Non-pigmented ciliary epithelial cell (primary cell): ENCODE measurements around the gene HEXIM1.

ENCODE experiments used
- DNase-seq: peaks from one replicate; pipeline ENCODE4 v3.0.0-alpha.2; 2010; ENCODE audit warnings: low read depth

Gene HEXIM1

DNA sequence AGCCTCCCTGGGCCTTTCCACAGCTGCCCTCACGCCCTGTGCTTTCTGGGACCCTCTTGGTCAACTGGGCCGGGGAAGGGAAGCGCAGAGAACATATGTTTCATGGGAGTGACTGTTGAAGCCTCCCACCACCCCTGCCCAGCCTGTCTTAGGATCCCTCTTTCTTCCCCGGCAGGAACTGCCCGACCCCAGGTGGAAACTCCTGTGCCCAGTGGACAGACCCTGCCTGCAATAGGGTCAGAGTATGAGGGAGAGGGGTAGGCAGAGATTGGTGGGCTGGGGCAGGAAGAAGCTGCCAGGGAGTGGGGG lies 23.9 kb downstream of the HEXIM1 start:
- no peak for DNase-seq

- DNase-seq = no peak
These were observed 24.4 kb downstream of the HEXIM1 start for GRCh38 chr17:45172541-45173286.

DNA sequence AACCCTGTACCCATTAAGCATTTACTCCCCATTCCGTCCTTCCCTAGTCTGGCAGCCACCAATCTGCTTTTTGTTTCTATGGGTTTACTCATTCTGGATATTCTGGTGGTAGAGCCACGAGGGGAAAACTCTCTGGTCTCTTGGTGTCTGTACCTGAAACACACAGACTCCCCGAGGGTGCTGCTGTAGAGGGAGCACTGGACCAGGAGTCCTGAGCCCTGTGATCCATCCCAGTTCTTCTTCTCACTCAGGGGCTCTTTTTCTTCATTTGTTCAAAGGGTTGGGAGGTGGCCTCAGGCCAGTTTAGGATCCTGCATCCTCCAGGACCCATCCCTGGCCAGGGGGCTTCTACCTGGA lies 27.5 kb downstream of the HEXIM1 start:
- no peak for DNase-seq

- no peak for DNase-seq
These were observed 29.3 kb downstream of the HEXIM1 start for GRCh38 chr17:45177563-45177962.

GRCh38 chr17:45184144-45184543 lies 35.9 kb downstream of the HEXIM1 start:
- no peak for DNase-seq

GRCh38 chr17:45186801-45187354 lies 38.6 kb downstream of the HEXIM1 start:
- DNase-seq = no peak

GRCh38 chr17:45189009-45189408 lies 40.7 kb downstream of the HEXIM1 start:
- DNase-seq = no peak

GRCh38 chr17:45190503-45191255 lies 42.4 kb downstream of the HEXIM1 start:
- no peak for DNase-seq

GRCh38 chr17:45195424-45195823 lies 47.1 kb downstream of the HEXIM1 start:
- no peak for DNase-seq

DNA sequence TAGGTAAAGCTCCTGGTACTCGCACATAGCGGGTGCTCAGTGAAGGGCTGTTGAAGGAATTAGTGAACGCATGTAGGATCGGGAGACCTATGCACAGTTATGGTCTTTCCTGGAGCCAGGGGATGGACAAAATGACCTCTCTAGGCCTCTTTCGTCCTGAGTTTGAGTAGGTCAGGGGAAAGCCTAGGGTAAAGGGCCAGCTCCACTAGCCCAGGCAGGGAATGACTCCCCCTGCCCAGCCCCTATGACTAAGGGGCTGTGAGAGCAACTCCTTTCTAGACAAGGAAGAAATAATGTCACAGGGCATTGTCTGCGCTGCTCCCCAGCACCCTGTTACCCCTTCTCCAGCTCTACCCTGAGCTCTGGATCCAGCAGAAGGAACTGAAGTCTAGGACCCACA lies 48.8 kb downstream of the HEXIM1 start:
- DNase-seq = no peak

DNA sequence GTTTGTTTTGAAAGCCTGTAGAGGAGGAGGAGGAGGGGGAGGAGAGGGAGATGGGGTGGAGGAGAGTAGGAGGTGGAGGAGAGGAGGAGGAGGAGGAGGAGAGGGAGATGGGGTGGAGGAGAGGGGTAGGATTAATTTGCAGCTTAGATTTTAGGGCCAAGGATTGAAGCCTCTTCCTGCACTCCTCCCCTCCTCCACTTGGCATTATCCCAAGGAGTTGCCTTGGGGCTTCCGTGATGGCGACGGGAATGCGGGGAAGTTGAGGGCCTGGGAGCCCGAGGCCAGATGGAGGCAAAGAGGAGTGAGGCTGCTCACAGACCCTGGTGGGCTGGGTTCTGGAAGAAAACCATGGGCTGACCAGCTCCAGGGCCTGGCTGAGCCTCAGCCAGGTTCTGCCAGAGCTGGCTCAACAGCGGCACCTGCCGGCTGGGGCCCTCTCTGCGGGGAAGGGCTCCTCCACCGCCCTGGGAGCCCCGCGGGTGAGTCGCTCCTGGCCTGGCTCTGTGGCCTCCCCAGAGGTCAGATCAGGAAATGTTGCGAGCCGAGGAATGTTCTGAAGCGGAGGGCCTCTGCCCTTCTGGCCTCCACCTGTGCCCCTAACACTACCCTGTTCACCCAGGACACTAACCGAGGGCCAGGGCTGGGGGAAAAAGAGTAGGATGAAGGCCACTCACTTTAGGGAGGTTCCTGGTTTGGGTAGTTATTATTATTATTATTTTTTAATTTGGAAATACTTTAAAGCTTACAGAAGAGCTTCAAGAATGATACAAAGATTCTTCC lies 49.5 kb downstream of the HEXIM1 start:
- peak; percentile 23 for DNase-seq

DNA sequence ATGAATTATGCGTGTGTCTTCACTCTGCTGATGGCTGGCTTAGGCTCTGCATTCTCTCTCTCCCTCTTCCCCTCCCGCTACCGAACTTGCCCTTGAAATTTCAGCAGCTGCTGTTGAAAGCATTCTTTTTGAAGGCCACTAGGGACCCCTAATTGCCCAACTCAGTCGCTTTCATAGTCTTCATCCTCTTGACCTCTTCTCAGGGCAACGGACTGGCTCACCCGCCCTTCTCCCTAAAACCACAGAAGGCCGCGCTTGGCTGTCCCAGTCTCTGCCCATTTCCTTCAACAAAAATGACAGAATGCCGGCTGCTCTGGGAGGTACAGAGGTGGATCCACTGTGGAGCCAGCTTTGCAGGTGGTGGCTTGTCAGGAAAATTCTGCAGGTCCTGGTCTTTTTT lies 52.4 kb downstream of the HEXIM1 start:
- no peak for DNase-seq

- DNase-seq = no peak
These were observed 53.2 kb downstream of the HEXIM1 start for GRCh38 chr17:45201457-45201856.
